Loucy (cell line): Measurements from ENCODE around the gene QSOX1.
A peak's percentile ranks its signal among the peaks of the same experiment; 100 is the strongest.

Experiments
- H2AFZ ChIP-seq: fragments of 200-600 bp; sonication (generic); 2 replicates; pipeline ENCODE4 v1.6.0; 2016; ENCODE audit warnings: antibody characterized with exemption, mild to moderate bottlenecking, low read length, moderate library complexity
- H3F3A ChIP-seq: fragments of 200-600 bp; 2 replicates; pipeline ENCODE4 v1.6.0; 2016; ENCODE audit warnings: antibody characterized with exemption, low read depth, mild to moderate bottlenecking
- H3K27me3 ChIP-seq: fragments of 200-600 bp; sonication (generic); 2 replicates; pipeline ENCODE4 v1.6.1; 2014; ENCODE audit warnings: low read length, mild to moderate bottlenecking; ENCODE audit not compliant: insufficient read depth, poor library complexity, severe bottlenecking
- H3K36me3 ChIP-seq: fragments of 200-600 bp; sonication (generic); 2 replicates; pipeline ENCODE4 v1.6.1; 2016; ENCODE audit warnings: low read length; ENCODE audit not compliant: insufficient read depth
- H3K4me1 ChIP-seq: fragments of 200-600 bp; sonication (generic); 2 replicates; pipeline ENCODE4 v1.5.1; 2014; ENCODE audit warnings: low read length, mild to moderate bottlenecking; ENCODE audit not compliant: insufficient read depth, poor library complexity, severe bottlenecking
- H3K4me2 ChIP-seq: fragments of 200-600 bp; sonication (generic); 2 replicates; pipeline ENCODE4 v1.6.0; 2014; ENCODE audit warnings: antibody characterized with exemption, low read length, low read depth, mild to moderate bottlenecking; ENCODE audit not compliant: poor library complexity, severe bottlenecking
- H3K4me3 ChIP-seq: fragments of 200-600 bp; sonication (generic); 2 replicates; pipeline ENCODE4 v1.5.1; 2014; ENCODE audit warnings: low read length, mild to moderate bottlenecking, mixed read lengths; ENCODE audit not compliant: poor library complexity, severe bottlenecking
- H3K79me2 ChIP-seq: fragments of 200-600 bp; sonication (generic); 2 replicates; pipeline ENCODE4 v1.6.1; 2014; ENCODE audit warnings: low read length; ENCODE audit not compliant: insufficient read depth
- H3K9ac ChIP-seq: fragments of 200-600 bp; sonication (generic); 2 replicates; pipeline ENCODE4 v1.6.0; 2014; ENCODE audit warnings: mild to moderate bottlenecking, low read depth, low read length, moderate library complexity; ENCODE audit not compliant: poor library complexity, severe bottlenecking
- H3K9me2 ChIP-seq: fragments of 200-600 bp; sonication (generic); replicated peaks from 2 replicates; pipeline ENCODE4 v1.6.1; 2016; ENCODE audit warnings: low read depth, low read length, mixed read lengths
- H3K9me3 ChIP-seq: fragments of 200-600 bp; sonication (generic); 2 replicates; pipeline ENCODE4 v1.6.1; 2014; ENCODE audit warnings: mild to moderate bottlenecking, antibody characterized with exemption, low read length, low read depth; ENCODE audit not compliant: insufficient read depth
- H4K20me1 ChIP-seq: fragments of 200-600 bp; sonication (generic); 2 replicates; pipeline ENCODE4 v1.6.0; 2014; ENCODE audit warnings: antibody characterized with exemption, low read length, mild to moderate bottlenecking; ENCODE audit not compliant: insufficient read depth, poor library complexity, severe bottlenecking
- CTCF ChIP-seq: fragments of 200-600 bp; sonication (generic); conservative IDR thresholded peaks from 2 replicates; pipeline ENCODE4 v1.5.1; 2014; ENCODE audit warnings: mild to moderate bottlenecking, antibody characterized with exemption, low read length
- EZH2phosphoT487 ChIP-seq: fragments of 200-600 bp; IDR thresholded peaks from 2 replicates; pipeline ENCODE4 v1.6.1; 2018; ENCODE audit warnings: antibody characterized with exemption, mild to moderate bottlenecking, moderate library complexity, borderline replicate concordance

QSOX1 gene

GRCh38 chr1:180213401-180214170 lies 58.9 kb downstream of the QSOX1 start:
- Histone ChIP-seq H2AFZ (peak overlapping the region; percentile 44; the same call in 1 of the 2 replicates), H3K9me3 (no peaks in the 10 kb centered on the region), H4K20me1 (no peaks in the 10 kb centered on the region), H3K36me3 (no peaks in the 10 kb centered on the region), H3K27me3 (no peaks in the 10 kb centered on the region), H3K4me2 (peak overlapping the region; percentile 69), H3K79me2 (no peaks in the 10 kb centered on the region), H3K9ac (no peak overlapping the region), H3K4me1 (peaks cover 18% of the 10 kb centered on the region), H3F3A (peaks cover 5% of the 10 kb centered on the region; the same call in 1 of the 2 replicates), H3K4me3 (peak overlapping the region; percentile 59), H3K9me2 (no peaks in the 10 kb centered on the region)
- TF ChIP-seq EZH2phosphoT487 (no peak), CTCF (peak; percentile 47)

- Histone ChIP-seq H3K4me3 (no peak overlapping the region), H3K4me2 (no peak overlapping the region), H3K9me3 (no peaks in the 10 kb centered on the region), H4K20me1 (no peaks in the 10 kb centered on the region), H3K9me2 (no peaks in the 10 kb centered on the region), H3K36me3 (no peaks in the 10 kb centered on the region), H3K9ac (no peak overlapping the region), H3F3A (peaks cover 5% of the 10 kb centered on the region; the same call in 1 of the 2 replicates), H3K4me1 (peaks cover 18% of the 10 kb centered on the region), H3K79me2 (no peaks in the 10 kb centered on the region), H2AFZ (no peak overlapping the region), H3K27me3 (no peaks in the 10 kb centered on the region)
- TF ChIP-seq CTCF (no peak), EZH2phosphoT487 (no peak)
Measured at GRCh38 chr1:180215856-180216625, 61.4 kb downstream of the QSOX1 start.

- no peaks in the 10 kb centered on the region for H3K9me3 ChIP-seq
- no peaks in the 10 kb centered on the region for H3K9me2 ChIP-seq
- H3K79me2 ChIP-seq: no peaks in the 10 kb centered on the region
- no peak overlapping the region for H3K9ac ChIP-seq
- H3F3A ChIP-seq: peaks cover 5% of the 10 kb centered on the region; the same call in 1 of the 2 replicates
- no peak overlapping the region for H2AFZ ChIP-seq
- H3K4me2 ChIP-seq: no peak overlapping the region
- TF ChIP-seq EZH2phosphoT487 (no peak), CTCF (no peak)
- H3K27me3 ChIP-seq: no peaks in the 10 kb centered on the region
- H3K36me3 ChIP-seq: no peaks in the 10 kb centered on the region
- no peak overlapping the region for H3K4me3 ChIP-seq
- peaks cover 13% of the 10 kb centered on the region for H3K4me1 ChIP-seq
- H4K20me1 ChIP-seq: no peaks in the 10 kb centered on the region
Measured at GRCh38 chr1:180217006-180217405, 62.3 kb downstream of the QSOX1 start.
